HCT116 (cell line): ENCODE data around the gene CD1C. TPM values are rescaled to one million over a fixed set of nuclear protein-coding genes. Genes with fewer than 3 reads are reported as not detected.

Source experiments
- ATAC-seq: fragments of 200-7000 bp; cut with Tn5 transposase; 2 replicates; pipeline ENCODE4 v1.9.1; 2020; ENCODE audit warnings: mild to moderate bottlenecking, moderate library complexity
- BruUV-seq: library from RNA; stranded (reverse); fragments of 400-500 nt; replicated peaks from 2 replicates; lab custom pipeline; 2021; lab: Mats Ljungman, UMichigan
- CTCF ChIA-PET: fragments of 300-600 bp; sonication (Branson Sonifier 250); formaldehyde crosslinking; loops from one replicate; lab custom pipeline; 2021; ENCODE audit warnings: antibody characterized with exemption; lab: Charles Lee
- POLR2A ChIA-PET: fragments of 300-600, 350-600 bp; sonication (Branson Sonifier 250); formaldehyde crosslinking; loops from one replicate; lab custom pipeline; 2021; ENCODE audit warnings: antibody characterized with exemption; lab: Charles Lee
- RAD21 ChIA-PET, 2 experiments: fragments of 300-600 bp; sonication (Branson Sonifier 250); formaldehyde crosslinking; loops; one replicate each; lab custom pipeline; 2023; ENCODE audit warnings: low total read pairs in 2 of 2; ENCODE audit not compliant: uncharacterized antibody in 2 of 2, unreplicated experiment in 2 of 2, low non-redundant PET in 1 of 2; lab: Charles Lee
- DNase-seq: peaks from one replicate; pipeline ENCODE4 v3.0.0-alpha.2; 2010; ENCODE audit warnings: low read depth, low spot score
- H2AFZ ChIP-seq: fragments of 200-600 bp; shearing (Covaris generic), sonication (generic); 2 replicates; pipeline ENCODE4 v1.6.1; 2017; ENCODE audit warnings: low read depth, mixed run types, mixed read lengths, antibody characterized with exemption, low read length; ENCODE audit not compliant: poor library complexity, severe bottlenecking
- H3K27ac ChIP-seq: 2 replicates; pipeline ENCODE4 v1.5.1; 2012; ENCODE audit warnings: low read depth, low read length
- H3K27me3 ChIP-seq: fragments of 200-600 bp; sonication (generic); 2 replicates; pipeline ENCODE4 v1.6.1; 2016; ENCODE audit warnings: mixed run types, low read length, mixed read lengths; ENCODE audit not compliant: insufficient read depth
- H3K36me3 ChIP-seq, 2 experiments: fragments of 200-500 bp in 1 of 2; fragments of 200-600 bp in 1 of 2; sonication (Bioruptor generic) in 1 of 2; sonication (generic) in 1 of 2; 2 replicates each; pipeline versions ENCODE4 v1.5.1 to v1.6.1; 2014 to 2016; ENCODE audit warnings: low read length in 2 of 2, inconsistent platforms in 1 of 2, mixed read lengths in 1 of 2, mixed run types in 1 of 2; ENCODE audit not compliant: insufficient read depth in 2 of 2, control insufficient read depth in 1 of 2
- H3K4me1 ChIP-seq, 2 experiments: fragments of 200-600 bp in 1 of 2; sonication (generic) in 1 of 2; 2 replicates each; pipeline versions ENCODE4 v1.5.1 to v1.6.1; 2012 to 2017; ENCODE audit warnings: low read length in 2 of 2, inconsistent platforms in 1 of 2, mild to moderate bottlenecking in 1 of 2, mixed read lengths in 1 of 2, mixed run types in 1 of 2, moderate library complexity in 1 of 2; ENCODE audit not compliant: insufficient read depth in 2 of 2, control insufficient read depth in 1 of 2
- H3K4me2 ChIP-seq: fragments of 200-600 bp; sonication (generic); 2 replicates; pipeline ENCODE4 v1.6.1; 2017; ENCODE audit warnings: mixed run types, low read length, mixed read lengths
- H3K4me3 ChIP-seq, 2 experiments: fragments of 200-600 bp in 1 of 2; sonication (generic) in 1 of 2; replicated peaks in 1 of 2; 2 replicates each; pipeline ENCODE4 v1.5.1; 2011 to 2016; ENCODE audit warnings: low read length in 2 of 2, control low read depth in 1 of 2, low read depth in 1 of 2, mild to moderate bottlenecking in 1 of 2, mixed read lengths in 1 of 2, mixed run types in 1 of 2
- H3K79me2 ChIP-seq: fragments of 200-600 bp; sonication (generic); 2 replicates; pipeline ENCODE4 v1.6.1; 2017; ENCODE audit warnings: mild to moderate bottlenecking, mixed run types, low read length, moderate library complexity, mixed read lengths; ENCODE audit not compliant: insufficient read depth
- H3K9ac ChIP-seq: fragments of 200-600 bp; sonication (generic); 2 replicates; pipeline ENCODE4 v1.6.1; 2016; ENCODE audit warnings: low read length, mixed read lengths
- H3K9me2 ChIP-seq: fragments of 200-600 bp; sonication (generic), shearing (Covaris generic); 2 replicates; pipeline ENCODE4 v1.6.1; 2017; ENCODE audit warnings: mixed run types, mild to moderate bottlenecking, moderate library complexity; ENCODE audit not compliant: insufficient read depth
- H3K9me3 ChIP-seq, 2 experiments: fragments of 200-500 bp in 1 of 2; fragments of 200-600 bp in 1 of 2; sonication (Bioruptor generic) in 1 of 2; sonication (generic) in 1 of 2; 2 replicates each; pipeline ENCODE4 v1.6.1; 2014 to 2017; ENCODE audit warnings: low read length in 2 of 2, mixed read lengths in 2 of 2, inconsistent platforms in 1 of 2, low read depth in 1 of 2, mild to moderate bottlenecking in 1 of 2, mixed run types in 1 of 2, moderate library complexity in 1 of 2; ENCODE audit not compliant: control insufficient read depth in 1 of 2, insufficient read depth in 1 of 2
- H4K20me1 ChIP-seq: fragments of 200-600 bp; sonication (generic), shearing (Covaris generic); 2 replicates; pipeline ENCODE4 v1.6.1; 2017; ENCODE audit warnings: mixed run types, mild to moderate bottlenecking, moderate library complexity; ENCODE audit not compliant: insufficient read depth
- EZH2 ChIP-seq: fragments of 200-600 bp; sonication (generic); IDR thresholded peaks from 2 replicates; pipeline ENCODE4 v1.6.1; 2017; ENCODE audit warnings: antibody characterized with exemption, mixed run types
- SIN3A ChIP-seq: IDR thresholded peaks from 2 replicates; pipeline ENCODE4 v1.6.1; 2012; ENCODE audit warnings: low read depth
- ZNF274 ChIP-seq: fragments of 200-500 bp; sonication (Bioruptor generic); IDR thresholded peaks from 2 replicates; pipeline ENCODE4 v1.6.1; 2014; ENCODE audit warnings: mild to moderate bottlenecking, low read depth, low read length, inconsistent platforms
- intact Hi-C: fragments of 100-400 bp; cut with micrococcal nuclease; formaldehyde crosslinking; loops from 2 replicates; pipeline ENCODE4 v1.10.0; 2022
- total RNA-seq: library from RNA; stranded (reverse); gene quantifications from one replicate; pipeline ENCODE4 v1.2.1, GENCODE V29; 2021; ENCODE audit not compliant: unreplicated experiment
- TF ChIP-seq, protein P1 (sequence below), 3 experiments: fragments of 200-600 bp in 1 of 3; sonication (generic) in 1 of 3; IDR thresholded peaks in 2 of 3; conservative IDR thresholded peaks in 1 of 3; 2 replicates each; pipeline ENCODE4 v1.5.1; 2012 to 2017; ENCODE audit warnings: low read depth in 2 of 3, low read length in 2 of 3, antibody characterized with exemption in 1 of 3, borderline replicate concordance in 1 of 3, control low read depth in 1 of 3, mild to moderate bottlenecking in 1 of 3, mixed read lengths in 1 of 3, mixed run types in 1 of 3, moderate library complexity in 1 of 3; ENCODE audit not compliant: insufficient read depth in 1 of 3
- TF ChIP-seq, protein P2 (sequence below): IDR thresholded peaks from 2 replicates; pipeline ENCODE4 v1.6.1; 2012
- TF ChIP-seq, protein P3 (sequence below): IDR thresholded peaks from 2 replicates; pipeline ENCODE4 v1.6.1; 2012
- TF ChIP-seq, protein P4 (sequence below): IDR thresholded peaks from 2 replicates; pipeline ENCODE4 v1.6.1; 2011; ENCODE audit warnings: mild to moderate bottlenecking, low read length, moderate library complexity; ENCODE audit not compliant: insufficient replicate concordance; ENCODE audit errors: extremely low read depth

Gene CD1C
- total RNA-seq, 1 experiment from 2014 or later: not detected

DNA sequence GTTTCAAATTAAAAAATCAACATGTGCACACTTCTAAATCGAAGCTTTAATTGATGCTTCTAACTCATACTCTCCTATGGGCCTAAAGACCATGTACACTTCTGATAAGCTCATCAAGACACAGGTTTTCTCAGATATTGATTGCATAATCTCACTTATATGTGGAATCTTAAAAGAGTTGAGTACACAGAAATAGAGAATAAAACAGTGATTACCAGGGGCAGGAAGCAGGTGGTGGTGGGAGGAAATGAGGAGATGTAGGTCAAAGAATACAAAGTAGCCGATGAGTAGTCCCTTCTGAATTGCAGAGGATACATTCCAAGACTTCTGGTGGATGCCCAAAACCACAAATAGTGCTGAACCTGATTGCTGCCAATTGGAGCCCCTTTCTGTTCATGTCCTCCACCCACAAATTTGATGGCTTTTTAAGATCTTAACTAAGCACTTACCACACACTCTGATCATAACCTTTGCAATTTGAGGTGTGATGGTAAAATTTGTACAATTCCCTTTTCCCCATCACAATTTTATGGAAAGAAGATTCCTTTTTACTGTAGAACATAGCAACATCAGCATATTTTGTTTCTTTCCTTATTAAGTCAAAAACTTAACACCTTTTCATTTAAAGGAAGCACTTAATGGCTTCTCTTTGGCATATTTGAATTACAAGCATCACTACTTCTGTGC is 44.9 kb downstream of the CD1C start:
- Histone ChIP-seq H3K36me3 (no peaks in the 10 kb centered on the region), H2AFZ (no peak overlapping the region), H3K79me2 (no peaks in the 10 kb centered on the region), H3K9me3 (no peaks in the 10 kb centered on the region), H3K27ac (no peak overlapping the region), H3K27me3 (peaks cover 16% of the 10 kb centered on the region; the same call in 1 of the 2 replicates), H3K4me1 (no peaks in the 10 kb centered on the region), H4K20me1 (no peaks in the 10 kb centered on the region), H3K4me3 (no peak overlapping the region), H3K4me2 (no peak overlapping the region), H3K9ac (no peak overlapping the region), H3K9me2 (no peaks in the 10 kb centered on the region)
- RAD21 ChIA-PET: no interaction called here
- no TSS peak for BruUV-seq
- TF ChIP-seq ZNF274 (no peak), SIN3A (no peak), EZH2 (no peak)
- TF ChIP-seq, protein P1, sequence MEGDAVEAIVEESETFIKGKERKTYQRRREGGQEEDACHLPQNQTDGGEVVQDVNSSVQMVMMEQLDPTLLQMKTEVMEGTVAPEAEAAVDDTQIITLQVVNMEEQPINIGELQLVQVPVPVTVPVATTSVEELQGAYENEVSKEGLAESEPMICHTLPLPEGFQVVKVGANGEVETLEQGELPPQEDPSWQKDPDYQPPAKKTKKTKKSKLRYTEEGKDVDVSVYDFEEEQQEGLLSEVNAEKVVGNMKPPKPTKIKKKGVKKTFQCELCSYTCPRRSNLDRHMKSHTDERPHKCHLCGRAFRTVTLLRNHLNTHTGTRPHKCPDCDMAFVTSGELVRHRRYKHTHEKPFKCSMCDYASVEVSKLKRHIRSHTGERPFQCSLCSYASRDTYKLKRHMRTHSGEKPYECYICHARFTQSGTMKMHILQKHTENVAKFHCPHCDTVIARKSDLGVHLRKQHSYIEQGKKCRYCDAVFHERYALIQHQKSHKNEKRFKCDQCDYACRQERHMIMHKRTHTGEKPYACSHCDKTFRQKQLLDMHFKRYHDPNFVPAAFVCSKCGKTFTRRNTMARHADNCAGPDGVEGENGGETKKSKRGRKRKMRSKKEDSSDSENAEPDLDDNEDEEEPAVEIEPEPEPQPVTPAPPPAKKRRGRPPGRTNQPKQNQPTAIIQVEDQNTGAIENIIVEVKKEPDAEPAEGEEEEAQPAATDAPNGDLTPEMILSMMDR (IDR thresholded peaks at IDR 0.05 in 2 of 3, conservative IDR thresholded peaks at IDR 0.05 in 1 of 3; ENCODE audit: borderline replicate concordance in 1 of 3, insufficient read depth in 1 of 3, low read depth in 2 of 3, low read length in 2 of 3): no peak
- TF ChIP-seq, protein P2, sequence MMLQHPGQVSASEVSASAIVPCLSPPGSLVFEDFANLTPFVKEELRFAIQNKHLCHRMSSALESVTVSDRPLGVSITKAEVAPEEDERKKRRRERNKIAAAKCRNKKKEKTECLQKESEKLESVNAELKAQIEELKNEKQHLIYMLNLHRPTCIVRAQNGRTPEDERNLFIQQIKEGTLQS: no peak
- TF ChIP-seq, protein P3, sequence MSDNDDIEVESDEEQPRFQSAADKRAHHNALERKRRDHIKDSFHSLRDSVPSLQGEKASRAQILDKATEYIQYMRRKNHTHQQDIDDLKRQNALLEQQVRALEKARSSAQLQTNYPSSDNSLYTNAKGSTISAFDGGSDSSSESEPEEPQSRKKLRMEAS: no peak
- TF ChIP-seq, protein P4, sequence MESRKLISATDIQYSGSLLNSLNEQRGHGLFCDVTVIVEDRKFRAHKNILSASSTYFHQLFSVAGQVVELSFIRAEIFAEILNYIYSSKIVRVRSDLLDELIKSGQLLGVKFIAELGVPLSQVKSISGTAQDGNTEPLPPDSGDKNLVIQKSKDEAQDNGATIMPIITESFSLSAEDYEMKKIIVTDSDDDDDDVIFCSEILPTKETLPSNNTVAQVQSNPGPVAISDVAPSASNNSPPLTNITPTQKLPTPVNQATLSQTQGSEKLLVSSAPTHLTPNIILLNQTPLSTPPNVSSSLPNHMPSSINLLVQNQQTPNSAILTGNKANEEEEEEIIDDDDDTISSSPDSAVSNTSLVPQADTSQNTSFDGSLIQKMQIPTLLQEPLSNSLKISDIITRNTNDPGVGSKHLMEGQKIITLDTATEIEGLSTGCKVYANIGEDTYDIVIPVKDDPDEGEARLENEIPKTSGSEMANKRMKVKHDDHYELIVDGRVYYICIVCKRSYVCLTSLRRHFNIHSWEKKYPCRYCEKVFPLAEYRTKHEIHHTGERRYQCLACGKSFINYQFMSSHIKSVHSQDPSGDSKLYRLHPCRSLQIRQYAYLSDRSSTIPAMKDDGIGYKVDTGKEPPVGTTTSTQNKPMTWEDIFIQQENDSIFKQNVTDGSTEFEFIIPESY: no peak
- intact Hi-C loops: no loop called here
- CTCF ChIA-PET: no interaction called here
- POLR2A ChIA-PET: no interaction called here
- DNase-seq: no peak
- ATAC-seq: no peak
